GM18517 (cell line): Measurements from ENCODE around the gene ABCA3.
A peak's percentile ranks its signal among the peaks of the same experiment; 100 is the strongest.

Source experiments
- ATAC-seq: cut with Tn5 transposase; IDR thresholded peaks from one replicate; pipeline ENCODE4 v1.9.1; 2021; ENCODE audit warnings: mild to moderate bottlenecking, moderate library complexity; ENCODE audit not compliant: unreplicated experiment

The ABCA3 gene

GRCh38 chr16:2319606-2320005 is 20.9 kb downstream of the ABCA3 start:
- ATAC-seq, result no peak

GRCh38 chr16:2317231-2318020 is 23.1 kb downstream of the ABCA3 start:
- no peak for ATAC-seq

- no peak for ATAC-seq
Measured at GRCh38 chr16:2308089-2308962, 32.2 kb downstream of the ABCA3 start.

- no peak for ATAC-seq
Measured at GRCh38 chr16:2299915-2300192, 40.7 kb downstream of the ABCA3 start.

GRCh38 chr16:2299121-2299914 is 41.2 kb downstream of the ABCA3 start:
- ATAC-seq, result no peak

GRCh38 chr16:2298621-2299020 is 41.9 kb downstream of the ABCA3 start:
- ATAC-seq, result no peak

GRCh38 chr16:2297506-2297860 is 43.0 kb downstream of the ABCA3 start:
- ATAC-seq, result no peak

GRCh38 chr16:2296661-2297505 is 43.6 kb downstream of the ABCA3 start:
- ATAC-seq, result no peak

- ATAC-seq, result peak; percentile 73
Measured at GRCh38 chr16:2295056-2295798, 45.3 kb downstream of the ABCA3 start.

GRCh38 chr16:2292221-2292620 is 48.3 kb downstream of the ABCA3 start:
- no peak for ATAC-seq

- no peak for ATAC-seq
Measured at GRCh38 chr16:2289282-2289681, 51.2 kb downstream of the ABCA3 start.

- no peak for ATAC-seq
Measured at GRCh38 chr16:2288726-2289125, 51.8 kb downstream of the ABCA3 start.

- no peak for ATAC-seq
Measured at GRCh38 chr16:2287916-2288547, 52.5 kb downstream of the ABCA3 start.

- ATAC-seq, result no peak
Measured at GRCh38 chr16:2286550-2286949, 54.0 kb downstream of the ABCA3 start.

GRCh38 chr16:2285731-2286191 is 54.8 kb downstream of the ABCA3 start:
- no peak for ATAC-seq

- ATAC-seq, result no peak
Measured at GRCh38 chr16:2284797-2285576, 55.5 kb downstream of the ABCA3 start.

GRCh38 chr16:2284001-2284770 is 56.3 kb downstream of the ABCA3 start:
- ATAC-seq, result no peak
